Activated CD4-positive, alpha-beta T cell treated with anti-CD3 and anti-CD28 coated beads for 48 hours (primary cell): ENCODE measurements around the gene TRAPPC8.
A peak's percentile ranks its signal among the peaks of the same experiment; 100 is the strongest.
"Not testable (repeated sequence)": the region's sequence is repeated elsewhere in the genome, so short reads cannot be mapped to it uniquely, and the experiment has no call there.

Experiments used
- DNase-seq: peaks from one replicate; pipeline ENCODE4 v3.0.0-alpha.2; 2020

TRAPPC8 gene, protein sequence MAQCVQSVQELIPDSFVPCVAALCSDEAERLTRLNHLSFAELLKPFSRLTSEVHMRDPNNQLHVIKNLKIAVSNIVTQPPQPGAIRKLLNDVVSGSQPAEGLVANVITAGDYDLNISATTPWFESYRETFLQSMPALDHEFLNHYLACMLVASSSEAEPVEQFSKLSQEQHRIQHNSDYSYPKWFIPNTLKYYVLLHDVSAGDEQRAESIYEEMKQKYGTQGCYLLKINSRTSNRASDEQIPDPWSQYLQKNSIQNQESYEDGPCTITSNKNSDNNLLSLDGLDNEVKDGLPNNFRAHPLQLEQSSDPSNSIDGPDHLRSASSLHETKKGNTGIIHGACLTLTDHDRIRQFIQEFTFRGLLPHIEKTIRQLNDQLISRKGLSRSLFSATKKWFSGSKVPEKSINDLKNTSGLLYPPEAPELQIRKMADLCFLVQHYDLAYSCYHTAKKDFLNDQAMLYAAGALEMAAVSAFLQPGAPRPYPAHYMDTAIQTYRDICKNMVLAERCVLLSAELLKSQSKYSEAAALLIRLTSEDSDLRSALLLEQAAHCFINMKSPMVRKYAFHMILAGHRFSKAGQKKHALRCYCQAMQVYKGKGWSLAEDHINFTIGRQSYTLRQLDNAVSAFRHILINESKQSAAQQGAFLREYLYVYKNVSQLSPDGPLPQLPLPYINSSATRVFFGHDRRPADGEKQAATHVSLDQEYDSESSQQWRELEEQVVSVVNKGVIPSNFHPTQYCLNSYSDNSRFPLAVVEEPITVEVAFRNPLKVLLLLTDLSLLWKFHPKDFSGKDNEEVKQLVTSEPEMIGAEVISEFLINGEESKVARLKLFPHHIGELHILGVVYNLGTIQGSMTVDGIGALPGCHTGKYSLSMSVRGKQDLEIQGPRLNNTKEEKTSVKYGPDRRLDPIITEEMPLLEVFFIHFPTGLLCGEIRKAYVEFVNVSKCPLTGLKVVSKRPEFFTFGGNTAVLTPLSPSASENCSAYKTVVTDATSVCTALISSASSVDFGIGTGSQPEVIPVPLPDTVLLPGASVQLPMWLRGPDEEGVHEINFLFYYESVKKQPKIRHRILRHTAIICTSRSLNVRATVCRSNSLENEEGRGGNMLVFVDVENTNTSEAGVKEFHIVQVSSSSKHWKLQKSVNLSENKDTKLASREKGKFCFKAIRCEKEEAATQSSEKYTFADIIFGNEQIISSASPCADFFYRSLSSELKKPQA (N-terminal part only)

DNA sequence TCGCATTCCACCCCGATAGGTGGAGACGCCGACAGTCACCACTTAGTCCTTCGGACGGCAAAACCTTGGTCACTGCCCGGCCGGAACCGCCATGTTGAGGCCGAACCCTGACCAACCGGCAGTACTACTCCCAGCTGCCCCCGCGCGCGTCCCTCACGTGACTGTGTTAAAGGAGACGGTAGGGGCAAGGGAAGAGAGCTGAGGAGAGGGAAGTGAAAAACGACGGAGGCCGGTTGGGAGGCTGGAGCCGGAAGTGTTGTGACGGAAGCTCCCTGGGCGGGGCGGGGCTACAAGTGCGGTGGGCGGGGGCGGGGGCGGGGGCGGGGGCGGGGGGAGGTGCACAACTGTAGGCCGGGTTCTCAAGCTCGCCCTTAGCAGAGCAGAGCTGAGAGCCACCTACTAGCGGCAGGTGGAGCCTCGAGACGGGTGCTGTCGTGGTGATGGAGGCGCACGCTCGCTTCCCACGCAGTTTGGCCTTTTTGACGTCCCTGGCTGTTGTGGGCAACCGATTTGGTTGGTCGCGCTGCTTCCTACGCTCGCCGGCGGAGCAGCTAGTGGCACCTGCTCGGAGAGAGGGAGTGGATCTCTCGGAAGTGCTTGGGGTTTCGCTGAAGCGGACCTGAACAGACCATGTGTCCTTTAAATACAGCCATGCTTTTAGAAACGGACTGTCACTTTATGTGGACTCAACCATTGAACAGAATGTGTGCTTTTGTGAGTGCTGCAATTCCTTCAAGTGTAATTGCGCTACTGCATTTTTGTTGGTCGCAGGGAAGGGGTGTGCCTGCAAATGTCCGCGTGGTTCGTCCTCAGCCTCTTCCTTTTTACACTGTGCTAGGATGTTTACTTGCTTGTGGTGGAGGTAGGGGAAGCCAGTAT lies at the start of gene TRAPPC8:
TSS of gene TRAPPC8 (minus strand) at position 130 of the 879 bp plus-strand sequence. CDS start 364 bp downstream, outside the sequence.
- DNase-seq = peak; percentile 92

DNA sequence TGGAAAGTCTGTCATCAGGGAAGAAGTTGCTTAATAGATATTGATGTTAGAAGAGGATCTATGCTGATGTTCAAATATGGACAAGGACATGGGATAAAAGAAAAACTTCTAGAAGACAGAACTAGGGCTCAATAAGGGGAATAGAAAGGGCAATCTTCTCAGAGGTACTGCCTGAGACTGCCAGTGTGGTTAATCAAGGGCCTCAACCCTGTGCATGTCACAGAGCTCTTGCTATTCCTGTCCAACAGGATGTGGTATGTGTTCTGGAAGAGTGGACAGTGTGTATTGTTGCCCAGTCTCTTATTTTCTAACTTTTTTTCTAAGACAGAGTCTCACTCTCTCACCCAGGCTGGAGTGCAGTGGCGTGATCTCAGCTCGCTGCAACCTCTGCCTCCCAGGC lies 47.9 kb upstream of the TRAPPC8 start:
- no peak for DNase-seq

DNA sequence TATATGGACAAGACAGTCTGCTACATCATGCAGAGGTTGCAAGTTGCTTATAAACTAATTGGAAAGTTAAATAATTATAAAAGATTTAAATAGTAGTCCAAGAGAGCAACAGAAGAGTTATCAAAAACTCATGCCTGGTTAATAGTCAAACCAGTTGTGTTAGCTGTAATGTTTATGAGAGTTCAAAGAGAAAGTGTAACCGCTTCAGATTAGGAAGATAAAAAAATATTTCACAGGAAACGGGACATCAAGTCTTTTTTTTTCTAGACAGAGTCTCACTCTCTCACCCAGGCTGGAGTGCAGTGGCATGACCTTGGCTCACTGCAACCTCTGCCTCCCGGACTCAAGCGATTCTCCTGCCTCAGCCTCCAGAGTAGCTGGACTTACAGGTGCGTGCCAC lies 41.0 kb upstream of the TRAPPC8 start:
- no peak for DNase-seq

DNA sequence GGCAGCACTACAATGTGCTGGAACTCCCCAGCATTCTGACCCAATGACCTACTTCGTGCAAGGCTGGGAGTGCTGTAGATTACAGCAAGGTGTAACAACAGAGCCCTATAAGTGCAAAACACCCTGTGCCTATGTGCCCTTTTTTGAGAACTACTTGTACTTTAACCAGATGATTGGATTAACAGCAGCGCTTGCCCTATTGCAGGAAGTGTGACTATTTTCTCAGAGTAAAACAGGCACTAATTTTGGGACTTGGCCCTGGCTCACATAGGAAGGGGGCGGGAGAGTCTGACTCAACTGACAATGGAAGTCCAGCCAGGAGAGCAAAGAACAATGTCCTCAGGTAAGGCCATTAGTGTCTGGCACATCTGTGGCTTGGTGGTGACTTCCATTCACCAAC lies 40.1 kb upstream of the TRAPPC8 start:
- DNase-seq = no peak

DNA sequence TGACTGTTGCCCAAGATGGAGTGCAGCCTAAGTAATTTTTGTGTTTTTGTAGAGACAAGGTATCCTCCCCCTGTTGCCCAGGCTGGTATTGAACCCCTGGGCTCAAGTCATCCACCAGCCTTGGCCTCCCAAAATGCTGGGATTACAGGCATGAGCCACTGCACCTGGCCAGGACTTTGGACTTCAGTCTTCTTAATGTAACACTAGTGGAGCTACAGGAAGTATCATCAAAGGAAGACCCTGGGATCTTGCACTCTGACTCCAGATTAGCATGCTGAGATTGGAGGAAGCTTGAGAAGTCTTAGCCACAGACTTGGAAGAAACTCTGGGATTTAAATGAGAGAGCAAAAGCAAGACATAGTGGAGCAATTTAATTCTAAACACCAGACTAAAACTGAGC lies 37.9 kb upstream of the TRAPPC8 start:
- DNase-seq = no peak

DNA sequence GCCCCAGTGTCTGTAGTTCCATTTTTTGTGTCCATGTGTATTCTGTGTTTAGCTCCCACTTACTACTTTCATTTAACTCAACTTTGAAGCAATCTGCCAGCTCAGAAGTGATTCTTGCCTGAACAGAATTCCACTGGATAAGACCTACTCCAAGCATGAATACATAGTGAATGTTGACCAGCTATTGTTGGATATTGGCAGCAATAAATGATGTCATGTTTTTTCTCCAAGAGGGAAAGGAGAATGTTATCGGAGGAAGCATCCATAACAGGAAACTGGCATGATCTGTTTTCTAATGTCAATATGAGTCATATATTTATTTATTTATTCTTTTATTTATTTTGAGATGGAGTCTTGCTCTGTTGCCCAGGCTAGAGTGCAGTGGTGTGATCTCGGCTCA lies 36.8 kb upstream of the TRAPPC8 start:
- no peak for DNase-seq

DNA sequence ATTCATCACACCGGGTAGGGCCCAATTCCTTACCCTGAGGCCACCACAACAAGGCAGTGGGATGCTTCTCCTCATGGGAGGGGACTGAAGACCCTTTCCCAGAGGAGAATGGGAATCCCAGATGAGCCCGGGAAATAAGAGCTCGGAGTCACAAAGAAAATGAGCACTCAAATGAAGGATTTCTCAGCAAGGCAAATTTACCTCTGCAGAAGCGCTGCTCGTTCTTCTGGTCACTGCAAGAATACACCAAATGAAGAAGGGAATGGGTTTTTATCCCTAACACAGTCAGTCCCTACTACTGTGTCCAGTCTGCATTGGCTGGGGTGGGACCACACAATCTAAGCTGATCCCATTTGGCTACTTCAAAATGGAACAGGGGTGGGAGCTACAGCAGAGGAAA lies 35.7 kb upstream of the TRAPPC8 start:
- DNase-seq = no peak

DNA sequence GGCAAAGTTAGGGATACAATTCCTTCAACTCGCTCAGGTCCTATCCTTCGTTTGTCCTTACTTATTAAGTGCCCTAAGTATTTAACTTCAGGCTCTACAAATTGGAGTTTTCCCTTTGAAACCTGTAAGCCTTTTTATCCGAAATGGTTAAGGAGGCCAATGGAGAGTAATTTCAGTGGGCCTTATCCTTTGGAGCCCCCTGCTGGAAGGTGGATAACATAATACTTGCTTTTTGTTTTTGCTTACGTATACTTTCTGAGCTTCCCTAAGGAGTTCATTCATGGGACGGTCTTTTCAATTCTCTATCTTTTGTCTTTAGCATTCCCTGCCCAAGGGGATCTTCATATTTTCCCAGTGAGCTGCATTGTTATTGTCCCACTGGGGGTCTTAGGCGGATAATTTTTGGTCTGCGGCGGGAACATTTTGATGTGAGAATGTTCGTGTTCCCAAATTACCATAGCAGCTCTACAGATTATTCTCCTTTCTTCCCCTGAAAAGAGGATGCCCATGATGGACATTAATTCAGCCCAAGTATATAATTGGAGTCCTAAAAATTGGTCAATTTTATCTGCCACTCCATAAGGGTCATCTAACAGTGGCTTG lies 34.4 kb upstream of the TRAPPC8 start:
- DNase-seq = peak; percentile 30

DNA sequence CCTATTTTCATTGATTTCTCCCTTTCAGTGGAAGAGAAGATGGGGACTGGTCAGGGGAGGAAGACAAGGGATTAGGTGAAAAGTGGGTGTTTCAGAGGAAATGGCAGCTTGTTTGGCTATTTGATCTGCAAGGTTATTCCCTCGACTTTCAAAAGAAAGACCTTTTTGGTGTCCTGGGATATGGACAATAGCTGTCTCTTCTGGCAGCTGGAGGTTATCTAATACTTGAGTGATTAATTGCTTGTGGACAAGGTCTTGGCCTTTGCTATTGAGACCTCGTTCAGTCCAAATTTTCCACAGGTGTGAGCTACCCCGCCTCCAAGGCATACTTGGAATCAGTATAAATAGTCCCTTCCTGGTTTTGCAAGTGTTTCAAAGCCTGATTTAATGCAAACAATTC lies 33.3 kb upstream of the TRAPPC8 start:
- DNase-seq = no peak

DNA sequence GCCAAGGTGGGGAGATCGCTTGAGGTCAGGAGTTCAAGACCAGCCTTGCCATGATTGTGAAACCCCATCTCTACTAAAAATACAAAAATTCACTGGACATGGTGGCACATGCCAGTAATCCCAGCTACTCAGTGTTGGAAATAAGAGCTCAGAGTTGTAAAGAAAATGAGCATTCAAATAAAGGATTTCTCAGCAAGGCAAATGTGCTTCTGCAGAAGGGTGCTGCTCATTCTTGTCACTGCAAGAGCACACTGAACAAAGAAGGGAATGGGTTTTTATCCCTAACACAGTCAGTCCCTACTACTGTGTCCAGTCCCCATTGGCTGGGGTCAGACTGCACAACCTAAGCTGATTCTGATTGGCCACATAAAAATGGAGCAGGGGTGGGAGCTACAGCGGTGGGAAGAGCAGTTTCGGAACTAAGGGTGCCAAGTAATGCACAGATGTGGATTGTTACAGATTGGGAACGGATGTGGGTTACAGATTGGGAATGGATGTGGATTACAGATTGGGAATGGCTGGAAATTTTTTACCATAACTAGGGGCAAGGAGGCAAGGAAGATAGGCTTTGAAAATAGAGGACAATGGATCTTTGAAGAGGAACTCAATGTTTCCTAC lies 31.1 kb upstream of the TRAPPC8 start:
- no peak for DNase-seq

DNA sequence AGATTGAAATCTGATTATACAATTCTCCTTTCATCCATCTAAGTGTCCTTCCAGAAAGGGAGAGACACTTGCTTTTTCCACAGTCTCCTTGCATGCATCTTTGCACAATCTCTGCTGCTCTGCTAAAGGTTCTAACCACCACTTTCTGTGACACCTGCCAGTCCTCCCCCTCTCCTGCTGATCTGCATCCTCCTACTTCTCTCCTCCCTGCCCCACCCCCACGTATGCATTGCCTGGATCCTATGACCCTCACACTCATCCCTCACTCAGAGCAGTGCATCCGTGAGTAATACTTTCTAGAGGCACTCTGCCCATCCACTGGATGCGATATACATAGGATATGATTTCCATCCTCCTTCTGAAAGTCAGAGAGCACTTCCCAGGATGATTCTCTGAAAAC lies 27.7 kb upstream of the TRAPPC8 start:
- DNase-seq = no peak

DNA sequence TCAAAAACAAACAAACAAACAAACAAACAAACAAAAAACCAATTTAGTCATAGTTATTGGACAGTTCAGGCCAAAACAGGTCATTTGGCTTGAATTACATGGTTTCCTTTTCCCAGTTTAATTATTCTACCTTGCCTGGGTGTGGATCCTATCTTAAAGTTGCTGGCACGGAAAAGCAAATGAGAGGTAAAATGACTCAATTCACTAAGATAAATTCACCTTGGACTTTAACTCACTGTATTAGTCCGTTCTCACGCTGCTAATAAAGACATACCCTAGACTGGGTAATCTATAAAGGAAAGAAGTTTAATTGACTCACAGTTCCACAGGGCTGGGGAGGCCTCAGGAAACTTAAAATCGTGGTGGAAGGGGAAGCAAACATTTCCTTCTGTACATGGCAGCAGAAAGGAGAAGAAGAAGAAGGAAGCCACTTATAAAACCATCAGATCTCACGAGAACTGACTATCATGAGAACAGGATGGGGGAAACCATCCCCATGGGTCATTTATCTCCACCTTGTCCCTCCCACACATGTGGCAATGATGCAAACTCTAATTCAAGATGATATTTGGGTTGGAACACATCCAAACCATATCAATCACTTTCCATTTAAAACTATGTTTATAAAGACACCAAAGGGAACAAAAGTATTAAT lies 22.5 kb upstream of the TRAPPC8 start:
- DNase-seq = no peak

DNA sequence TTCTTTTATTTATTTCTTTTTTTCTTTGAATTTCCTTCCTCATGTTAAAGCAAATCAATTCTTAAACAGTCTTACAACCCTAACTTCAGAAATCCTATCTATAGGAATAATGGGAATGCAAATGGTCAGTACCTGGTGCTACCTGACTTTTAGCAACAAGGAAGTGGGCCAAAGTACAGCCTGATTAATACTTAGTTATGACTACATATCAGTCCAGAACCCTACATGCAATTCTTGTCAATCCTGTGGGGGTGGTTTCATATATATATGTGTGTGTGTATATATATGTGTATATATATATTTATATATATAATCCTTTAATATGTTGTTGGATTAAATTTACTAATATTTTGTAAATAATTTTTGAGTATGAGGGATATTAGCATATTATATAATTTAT lies 14.8 kb upstream of the TRAPPC8 start:
- DNase-seq = no peak

DNA sequence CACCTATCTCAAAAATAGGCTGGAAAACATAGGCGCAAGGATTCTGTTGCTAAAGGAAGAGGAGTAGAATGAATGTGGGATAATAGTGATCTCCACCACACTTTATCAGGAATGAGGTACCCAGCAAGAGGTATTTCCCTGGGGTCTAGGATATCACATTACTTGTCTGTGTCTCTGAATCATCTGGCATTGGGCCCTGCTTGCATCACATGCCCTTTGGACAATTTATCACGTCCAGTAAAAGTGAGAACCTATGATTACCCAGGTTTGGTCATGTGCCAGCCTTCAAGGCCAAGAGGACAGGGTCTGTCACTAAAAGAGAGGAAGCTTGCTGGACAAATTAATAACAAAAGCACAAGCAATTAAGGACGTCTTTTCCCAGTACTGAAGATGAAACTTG lies 11.4 kb upstream of the TRAPPC8 start:
- no peak for DNase-seq

DNA sequence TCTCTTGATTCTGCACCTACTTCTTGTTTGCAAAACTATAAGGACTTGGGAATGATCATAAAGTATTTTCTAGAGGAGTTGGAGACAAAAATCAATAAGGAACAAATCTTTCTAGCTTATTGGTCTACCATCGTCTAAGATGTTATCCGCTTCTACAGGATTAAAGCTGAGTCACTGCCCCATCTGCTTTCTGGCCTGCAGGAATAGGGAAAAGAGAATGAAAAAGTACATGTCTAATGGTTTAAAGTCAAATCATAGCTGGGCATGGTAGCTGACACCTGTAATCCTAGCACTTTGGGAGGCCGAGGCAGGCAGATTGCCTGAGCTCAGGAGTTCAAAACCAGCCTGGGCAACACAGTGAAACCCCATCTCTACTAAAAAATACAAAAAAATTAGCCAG lies 10.8 kb upstream of the TRAPPC8 start:
- not testable (repeated sequence) for DNase-seq

DNA sequence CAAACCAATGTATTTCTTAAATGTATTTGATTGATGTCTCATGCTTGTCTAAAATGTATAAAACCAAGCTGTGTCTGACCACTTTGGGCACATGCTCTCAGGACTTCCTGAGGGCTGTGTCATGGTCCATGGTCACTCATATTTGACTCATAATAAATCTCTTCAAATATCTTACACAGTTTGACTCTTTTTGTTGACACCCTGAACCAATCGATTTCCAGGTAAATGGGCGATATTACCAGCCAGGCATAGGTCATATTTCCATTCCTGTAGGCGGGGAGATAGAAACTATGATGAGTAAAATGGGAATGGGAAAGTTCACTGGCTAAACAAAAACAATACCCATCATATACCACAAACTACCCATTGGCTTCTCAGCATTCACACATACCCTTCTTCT lies 9.3 kb upstream of the TRAPPC8 start:
- DNase-seq = no peak

DNA sequence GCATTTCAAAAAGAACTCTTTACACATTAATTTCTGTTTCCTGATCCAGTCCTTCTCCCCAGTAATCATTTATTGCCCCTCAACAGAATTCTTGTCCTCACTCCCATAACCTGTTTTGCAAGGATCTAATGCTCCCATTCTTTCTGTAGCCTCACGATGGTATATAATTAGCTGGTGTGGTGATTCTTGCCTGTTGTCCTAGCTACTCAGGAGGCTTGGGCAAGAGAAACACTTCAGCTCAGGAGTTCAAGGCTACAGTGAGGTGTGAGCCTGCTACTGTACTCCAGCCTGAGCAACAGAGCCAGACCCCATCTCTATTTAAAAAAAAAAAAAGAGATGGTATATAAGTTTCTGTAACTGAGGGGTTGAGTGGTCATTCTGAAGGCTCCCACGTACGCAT lies 7.7 kb upstream of the TRAPPC8 start:
- DNase-seq = no peak

DNA sequence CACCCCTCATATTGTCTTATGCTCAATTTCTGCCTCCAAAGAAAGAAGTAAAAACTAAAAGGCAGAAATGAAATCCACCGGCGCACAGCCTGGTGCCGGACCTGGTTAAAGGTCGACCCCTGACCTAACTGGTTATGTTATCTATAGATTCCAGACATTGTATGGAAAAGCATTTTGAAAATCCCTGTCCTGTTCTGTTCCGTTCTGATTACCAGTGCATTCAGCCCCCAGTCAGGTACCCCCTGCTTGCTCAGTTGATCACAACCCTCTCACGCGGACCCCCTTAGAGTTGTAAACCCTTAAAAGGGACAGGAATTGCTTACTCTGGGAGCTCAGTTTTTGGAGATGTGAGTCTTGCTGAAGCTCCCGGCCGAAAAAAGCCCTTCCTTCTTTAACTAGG lies 5.4 kb upstream of the TRAPPC8 start:
- not testable (repeated sequence) for DNase-seq

DNA sequence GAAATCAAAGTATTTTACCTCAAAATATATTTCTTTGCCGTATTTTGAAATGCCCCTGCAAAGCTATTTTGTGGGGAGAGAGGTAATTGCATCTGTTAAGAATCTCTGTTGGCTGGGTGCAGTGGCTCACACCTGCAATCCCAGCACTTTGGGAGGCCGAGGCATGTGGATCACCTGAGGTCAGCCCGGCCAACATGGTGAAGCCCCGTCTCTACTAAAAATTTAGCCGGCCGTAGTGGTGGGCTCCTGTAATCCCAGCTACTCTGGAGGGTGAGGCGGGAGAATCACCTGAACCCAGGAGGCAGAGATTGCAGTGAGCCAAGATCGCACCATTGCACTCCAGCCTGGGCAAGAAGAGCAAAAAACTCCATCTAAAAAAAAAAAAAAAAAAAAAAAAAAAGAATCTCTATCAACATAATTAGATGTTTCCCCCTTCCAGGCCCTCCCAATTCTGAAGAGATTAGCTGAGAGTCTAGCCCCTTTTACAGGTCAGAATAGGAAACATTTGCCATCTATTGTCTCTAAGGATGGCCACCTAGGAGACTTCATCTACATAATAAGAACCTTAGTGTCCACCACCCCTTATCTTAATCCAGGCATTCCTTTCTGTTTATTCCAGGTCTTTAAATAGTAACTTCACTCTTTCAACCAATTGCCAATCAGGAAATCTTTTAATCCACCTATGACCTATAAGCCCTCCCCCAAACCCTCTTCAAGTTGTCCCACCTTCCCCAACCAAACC lies 3.5 kb upstream of the TRAPPC8 start:
- no peak for DNase-seq
